ENCODE data around the gene ZG16B. TPM values are rescaled to one million over a fixed set of nuclear protein-coding genes. Genes with fewer than 3 reads are reported as not detected.

Gene ZG16B
- total RNA-seq, 1 experiment from 2014 or later = not detected

DNA sequence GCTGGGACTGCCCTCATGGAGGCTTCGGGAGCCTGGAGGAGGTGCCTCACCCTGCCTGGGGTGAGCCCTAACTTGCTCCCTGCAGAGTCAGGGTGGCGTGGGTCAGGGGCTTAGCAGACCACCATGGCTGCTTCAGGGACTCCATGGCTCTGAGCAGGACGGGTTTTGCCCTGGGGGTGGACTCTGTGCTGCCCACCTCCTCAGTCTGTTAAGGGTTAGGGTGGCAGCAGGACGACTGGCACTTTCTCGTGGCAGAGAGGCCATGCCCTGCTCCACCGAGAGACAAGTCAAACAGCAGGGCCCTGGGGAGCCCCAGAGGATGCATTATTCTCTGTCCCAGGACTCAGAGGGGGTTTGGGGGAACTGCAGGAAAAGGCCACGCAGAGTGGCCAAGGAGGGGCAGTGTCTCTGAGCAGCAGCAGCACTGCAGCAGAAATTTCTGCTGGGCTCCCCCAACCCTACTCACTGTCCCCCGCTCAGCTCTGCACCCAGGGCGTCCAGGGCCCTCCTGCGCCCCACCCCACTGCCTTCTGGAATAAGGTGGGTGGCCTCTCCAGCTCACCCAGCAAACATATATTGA is 29.7 kb downstream of the ZG16B start:
- H3K4me3 Mint-ChIP-seq = no peak overlapping the region
- Histone ChIP-seq H3K23me2 (ENCODE audit: insufficient read length, low read depth, low read length, poor library complexity, severe bottlenecking) (peaks cover 5% of the 10 kb centered on the region), H4K91ac (ENCODE audit: insufficient read length, low read depth, low read length) (no peak overlapping the region), H3K27ac (ENCODE audit: insufficient read length, low read depth, low read length) (no peak overlapping the region), H2BK20ac (ENCODE audit: low read depth, low read length, poor library complexity, severe bottlenecking) (no peak overlapping the region), H3K14ac (ENCODE audit: insufficient read depth, low read length) (no peak overlapping the region), H4K8ac (replicated peaks; ENCODE audit: insufficient read length, low read depth, low read length) (no peak overlapping the region), H3K56ac (ENCODE audit: insufficient read length, low read depth, low read length) (no peak overlapping the region), H2BK120ac (ENCODE audit: low read depth, low read length, poor library complexity, severe bottlenecking) (no peak overlapping the region), H3K4me1 (ENCODE audit: insufficient read depth, low read length) (no peaks in the 10 kb centered on the region), H3K4me2 (ENCODE audit: insufficient read depth, insufficient read length, low read length) (no peak overlapping the region), H2AFZ (ENCODE audit: low read length) (no peak overlapping the region), H3K4ac (ENCODE audit: low read depth, low read length) (no peak overlapping the region), H2BK15ac (ENCODE audit: low read depth, low read length) (no peak overlapping the region), H4K5ac (ENCODE audit: insufficient read length, low read depth, low read length) (no peak overlapping the region), H3K27me3 (ENCODE audit: insufficient read depth, low read length) (no peaks in the 10 kb centered on the region; the same call in 1 of the 2 replicates), H2AK5ac (ENCODE audit: insufficient read length, low read length) (no peak overlapping the region), H3K18ac (ENCODE audit: insufficient read length, low read depth, low read length) (no peak overlapping the region), H3K23ac (ENCODE audit: insufficient read length, low read depth, low read length) (no peak overlapping the region), H3K79me2 (ENCODE audit: insufficient read depth, low read length) (no peaks in the 10 kb centered on the region), H3K79me1 (ENCODE audit: insufficient read depth, low read depth, low read length, poor library complexity, severe bottlenecking) (no peaks in the 10 kb centered on the region), H4K20me1 (ENCODE audit: control insufficient read depth, insufficient read depth, insufficient read length) (no peaks in the 10 kb centered on the region), H2BK5ac (ENCODE audit: insufficient read length, low read length) (no peak overlapping the region), H2BK12ac (ENCODE audit: insufficient read length, low read depth, low read length) (no peak overlapping the region), H3K9ac (ENCODE audit: extremely low read depth, insufficient read length, low read length) (no peak overlapping the region), H3K9me3 (ENCODE audit: control insufficient read depth, low read depth, low read length) (no peaks in the 10 kb centered on the region), H3T11ph (ENCODE audit: low read length) (no peak overlapping the region)
- no peak for DNase-seq
- peaks cover 11 to 16% of the 10 kb centered on the region in 2 experiments for H3K9me3 Mint-ChIP-seq
- no CpG with 5 or more reads among the region's 10 CpGs for WGBS (ENCODE audit: extremely low coverage, insufficient read length, low lambda C conversion rate)
- no peak overlapping the region for H3K27ac Mint-ChIP-seq
- TF ChIP-seq CTCF (conservative IDR thresholded peaks at IDR 0.05) = no peak
- peaks cover 5 to 7% of the 10 kb centered on the region in 2 experiments; a peak in 3 of 4 replicates for H3K4me1 Mint-ChIP-seq
- H3K36me3 Mint-ChIP-seq (ENCODE audit: insufficient read depth in 1 of 3, low read depth in 3 of 3) = peaks cover under 1 to 2% (median 2%) of the 10 kb centered on the region in 3 experiments; a peak in 5 of 7 replicates
- peaks cover 46% of the 10 kb centered on the region for H3K27me3 Mint-ChIP-seq (ENCODE audit: low read depth)

Data from H9 (cell line).